Smooth muscle cell (in vitro differentiated cells): ENCODE measurements around the gene GABBR2. TPM values are rescaled to one million over a fixed set of nuclear protein-coding genes. Genes with fewer than 3 reads are reported as not detected.

Source experiments
- DNase-seq: peaks from one replicate; lab custom pipeline; 2025; ENCODE audit not compliant: unreplicated experiment; lab: John Stamatoyannopoulos, UW
- H2AFZ ChIP-seq: fragments of 200-600 bp; sonication (generic); 2 replicates; pipeline ENCODE4 v1.6.0; 2016; ENCODE audit warnings: antibody characterized with exemption, low read depth, mild to moderate bottlenecking
- H3F3A ChIP-seq: fragments of 200-600 bp; sonication (generic); 2 replicates; pipeline ENCODE4 v1.6.0; 2017; ENCODE audit warnings: antibody characterized with exemption, low read depth
- H3K27ac ChIP-seq: fragments of 200-600 bp; sonication (generic); 2 replicates; pipeline ENCODE4 v1.5.1; 2016; ENCODE audit warnings: low read depth, mild to moderate bottlenecking
- H3K27me3 ChIP-seq: fragments of 200-600 bp; sonication (generic); 2 replicates; pipeline ENCODE4 v1.6.1; 2016; ENCODE audit warnings: low read depth, mild to moderate bottlenecking
- H3K36me3 ChIP-seq: fragments of 200-600 bp; sonication (generic); 2 replicates; pipeline ENCODE4 v1.5.1; 2016; ENCODE audit warnings: low read depth
- H3K4me1 ChIP-seq: fragments of 200-600 bp; sonication (generic); 2 replicates; pipeline ENCODE4 v1.5.1; 2016; ENCODE audit warnings: low read depth
- H3K4me2 ChIP-seq: fragments of 200-600 bp; sonication (generic); 2 replicates; pipeline ENCODE4 v1.6.0; 2016; ENCODE audit warnings: mild to moderate bottlenecking
- H3K4me3 ChIP-seq: fragments of 200-600 bp; sonication (generic); 2 replicates; pipeline ENCODE4 v1.5.1; 2016; ENCODE audit warnings: mild to moderate bottlenecking
- H3K79me2 ChIP-seq: fragments of 200-600 bp; sonication (generic); 2 replicates; pipeline ENCODE4 v1.6.0; 2016; ENCODE audit warnings: low read depth, mild to moderate bottlenecking
- H3K9ac ChIP-seq: fragments of 200-600 bp; sonication (generic); 2 replicates; pipeline ENCODE4 v1.6.0; 2016; ENCODE audit warnings: low read depth
- H3K9me3 ChIP-seq: fragments of 200-600 bp; sonication (generic); replicated peaks from 2 replicates; pipeline ENCODE4 v1.5.1; 2016; ENCODE audit warnings: low read depth
- H4K20me1 ChIP-seq: fragments of 200-600 bp; sonication (generic); 2 replicates; pipeline ENCODE4 v1.6.0; 2016; ENCODE audit warnings: low read depth
- CTCF ChIP-seq: fragments of 200-600 bp; sonication (generic); IDR thresholded peaks from 2 replicates; pipeline ENCODE4 v1.5.1; 2017; ENCODE audit warnings: borderline replicate concordance, mild to moderate bottlenecking, antibody characterized with exemption; ENCODE audit not compliant: insufficient read depth, poor library complexity, severe bottlenecking
- WGBS: methylation state at CpG from one replicate; pipeline ENCODE4 v1.1.7; 2016; ENCODE audit warnings: low lambda C conversion rate; 5-methylcytosine and 5-hydroxymethylcytosine counted together
- polyA plus RNA-seq: library from polyadenylated mRNA; unstranded; fragments of >200 nt; fragmentation: Nextera tagmentation; extraction: Ambion mirVana; gene quantifications from 2 replicates; pipeline ENCODE4 v1.2.1, GENCODE V29; 2016
- total RNA-seq: library from RNA; depleted of rRNA; stranded (reverse); fragments of >200 nt; gene quantifications from 2 replicates; pipeline ENCODE4 v1.2.3, GENCODE V29; 2014

GABBR2 gene
- total and polyA plus RNA-seq, 2 experiments from 2014 or later: 0.25 TPM; not detected in 1

- Histone ChIP-seq H3K79me2 (no peaks in the 10 kb centered on the region), H3K9me3 (no peaks in the 10 kb centered on the region), H3K4me3 (no peak overlapping the region), H3K36me3 (no peaks in the 10 kb centered on the region), H3K27me3 (peaks cover 6% of the 10 kb centered on the region), H3F3A (no peaks in the 10 kb centered on the region), H2AFZ (no peak overlapping the region), H3K4me2 (no peak overlapping the region), H3K9ac (no peak overlapping the region), H3K4me1 (no peaks in the 10 kb centered on the region), H4K20me1 (no peaks in the 10 kb centered on the region), H3K27ac (no peak overlapping the region)
- no peak for TF ChIP-seq CTCF
- WGBS: 94% methylated on average over 2 of the region's 2 CpGs
- no peak for DNase-seq
Observed at GRCh38 chr9:98611319-98611718, 97.4 kb downstream of the GABBR2 start.

- Histone ChIP-seq H3K27ac (no peak overlapping the region), H3F3A (no peaks in the 10 kb centered on the region), H3K9me3 (no peaks in the 10 kb centered on the region), H3K36me3 (no peaks in the 10 kb centered on the region), H3K4me1 (no peaks in the 10 kb centered on the region), H3K9ac (no peak overlapping the region), H2AFZ (no peak overlapping the region), H3K4me2 (no peak overlapping the region), H3K79me2 (no peaks in the 10 kb centered on the region), H3K4me3 (no peak overlapping the region), H4K20me1 (no peaks in the 10 kb centered on the region), H3K27me3 (peaks cover 3% of the 10 kb centered on the region)
- no peak for TF ChIP-seq CTCF
- no peak for DNase-seq
- WGBS: 75% methylated on average over 5 of the region's 5 CpGs
Observed at GRCh38 chr9:98610711-98611110, 98.0 kb downstream of the GABBR2 start.

- H3K79me2 ChIP-seq: no peaks in the 10 kb centered on the region
- H3K9me3 ChIP-seq: no peaks in the 10 kb centered on the region
- WGBS: 61% methylated on average over 2 of the region's 2 CpGs
- no peak overlapping the region for H3K9ac ChIP-seq
- no peaks in the 10 kb centered on the region for H4K20me1 ChIP-seq
- H3K27me3 ChIP-seq: no peaks in the 10 kb centered on the region
- H3K36me3 ChIP-seq: no peaks in the 10 kb centered on the region
- no peak for TF ChIP-seq CTCF
- DNase-seq: no peak
- H3F3A ChIP-seq: no peaks in the 10 kb centered on the region
- no peak overlapping the region for H3K4me3 ChIP-seq
- no peak overlapping the region for H3K27ac ChIP-seq
- no peaks in the 10 kb centered on the region for H3K4me1 ChIP-seq
- no peak overlapping the region for H3K4me2 ChIP-seq
- H2AFZ ChIP-seq: no peak overlapping the region
Observed at GRCh38 chr9:98610211-98610610, 98.5 kb downstream of the GABBR2 start.

- Histone ChIP-seq H3K79me2 (no peaks in the 10 kb centered on the region), H2AFZ (no peak overlapping the region), H4K20me1 (no peaks in the 10 kb centered on the region), H3K4me1 (no peaks in the 10 kb centered on the region), H3K36me3 (no peaks in the 10 kb centered on the region), H3K4me3 (no peak overlapping the region), H3K27ac (no peak overlapping the region), H3K4me2 (no peak overlapping the region), H3F3A (no peaks in the 10 kb centered on the region), H3K27me3 (no peaks in the 10 kb centered on the region), H3K9ac (no peak overlapping the region), H3K9me3 (no peaks in the 10 kb centered on the region)
- DNase-seq: no peak
- WGBS: 90% methylated on average over 6 of the region's 6 CpGs
- no peak for TF ChIP-seq CTCF
Observed at GRCh38 chr9:98609646-98610045, 99.1 kb downstream of the GABBR2 start.
